ENCODE results near the gene NCAM2. TPM values are rescaled to one million over a fixed set of nuclear protein-coding genes. Genes with fewer than 3 reads are reported as not detected.

The NCAM2 gene
- total RNA-seq, 1 experiment from 2014 or later = 2.4 TPM

- no TSS peak for BruUV-seq (replicated peaks)
- no peaks in the 10 kb centered on the region for H3K4me1 ChIP-seq (ENCODE audit: insufficient read depth, low read length)
- H3K36me3 ChIP-seq (ENCODE audit: low read depth, low read length) = no peaks in the 10 kb centered on the region
- no peaks in the 10 kb centered on the region for H3K79me2 ChIP-seq (ENCODE audit: low read length)
- no peak overlapping the region for H2AFZ ChIP-seq (ENCODE audit: low read length)
- no peak for ATAC-seq
- no peak for DNase-seq
- no peaks in the 10 kb centered on the region for H3K9me3 ChIP-seq (ENCODE audit: low read length)
- no peak overlapping the region for H3K4me3 ChIP-seq (ENCODE audit: low read length)
- intact Hi-C loops (cut with micrococcal nuclease) = no loop called here
- POLR2A ChIA-PET (ENCODE audit: unreplicated experiment) = no interaction called here
- no peak overlapping the region for H3K9ac ChIP-seq (ENCODE audit: low read length)
- H3K9me2 ChIP-seq (replicated peaks; ENCODE audit: low read length) = no peaks in the 10 kb centered on the region
- H3K27me3 ChIP-seq (ENCODE audit: low read length) = no peaks in the 10 kb centered on the region
- no peak for TF ChIP-seq EZH2 (IDR thresholded peaks at IDR 0.05; ENCODE audit: low read length, unreplicated experiment)
- H3K27ac ChIP-seq (ENCODE audit: low read length) = no peak overlapping the region
- H4K20me1 ChIP-seq (ENCODE audit: low read length) = no peaks in the 10 kb centered on the region
- no peak overlapping the region for H3K4me2 ChIP-seq (ENCODE audit: low read length)
- CTCF ChIA-PET = no interaction called here
- no peaks in the 10 kb centered on the region for H3F3A ChIP-seq (ENCODE audit: low read length, unreplicated experiment)
Measured at GRCh38 chr21:21010698-21011097, 12.5 kb downstream of the NCAM2 start.

GRCh38 chr21:21018821-21019220 is 20.6 kb downstream of the NCAM2 start:
- no peak for DNase-seq
- Histone ChIP-seq H3K4me2 (ENCODE audit: low read length) (no peak overlapping the region), H2AFZ (ENCODE audit: low read length) (no peak overlapping the region), H3K9me2 (replicated peaks; ENCODE audit: low read length) (no peaks in the 10 kb centered on the region), H3K36me3 (ENCODE audit: low read depth, low read length) (no peaks in the 10 kb centered on the region), H3F3A (ENCODE audit: low read length, unreplicated experiment) (no peaks in the 10 kb centered on the region), H3K9ac (ENCODE audit: low read length) (no peak overlapping the region), H3K27me3 (ENCODE audit: low read length) (no peaks in the 10 kb centered on the region), H3K79me2 (ENCODE audit: low read length) (no peaks in the 10 kb centered on the region), H3K4me3 (ENCODE audit: low read length) (no peak overlapping the region), H3K27ac (ENCODE audit: low read length) (no peak overlapping the region), H3K9me3 (ENCODE audit: low read length) (no peaks in the 10 kb centered on the region; the same call in 1 of the 2 replicates), H3K4me1 (ENCODE audit: insufficient read depth, low read length) (no peaks in the 10 kb centered on the region), H4K20me1 (ENCODE audit: low read length) (no peaks in the 10 kb centered on the region)
- TF ChIP-seq EZH2 (IDR thresholded peaks at IDR 0.05; ENCODE audit: low read length, unreplicated experiment) (no peak), EZH2phosphoT487 (IDR thresholded peaks at IDR 0.05; ENCODE audit: borderline replicate concordance, low read length) (no peak), CTCF (conservative IDR thresholded peaks at IDR 0.05; ENCODE audit: low read depth, low read length) (no peak)
- ChIA-PET CTCF (no interaction called here), POLR2A (ENCODE audit: unreplicated experiment) (no interaction called here)
- BruUV-seq (replicated peaks) = no TSS peak
- intact Hi-C loops (cut with micrococcal nuclease) = no loop called here
- no peak for ATAC-seq

DNA sequence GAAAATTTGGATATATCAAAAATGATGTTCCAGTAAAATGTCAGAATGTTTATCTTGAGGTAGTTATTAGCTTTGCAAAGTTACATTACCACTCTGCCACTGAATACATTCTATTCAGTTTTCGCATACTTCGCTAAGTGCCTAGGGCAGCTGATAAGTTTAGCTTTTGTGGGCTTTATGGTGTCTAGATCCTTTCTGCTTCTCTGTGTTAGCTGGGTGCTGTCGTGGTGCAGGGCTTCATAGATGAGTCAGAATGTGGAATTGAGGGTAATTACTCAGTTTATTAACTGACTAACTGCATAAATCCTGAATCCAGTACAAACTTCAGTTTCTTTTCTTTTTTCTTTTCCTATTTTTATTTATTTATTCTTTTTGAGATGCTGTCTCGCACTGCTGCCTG is 21.5 kb downstream of the NCAM2 start:
- CTCF ChIA-PET = no interaction called here
- intact Hi-C loops (cut with micrococcal nuclease) = no loop called here
- H3K79me2 ChIP-seq (ENCODE audit: low read length) = no peaks in the 10 kb centered on the region
- ATAC-seq = no peak
- BruUV-seq (replicated peaks) = no TSS peak
- no peaks in the 10 kb centered on the region for H3F3A ChIP-seq (ENCODE audit: low read length, unreplicated experiment)
- no peaks in the 10 kb centered on the region for H3K4me1 ChIP-seq (ENCODE audit: insufficient read depth, low read length)
- H3K27me3 ChIP-seq (ENCODE audit: low read length) = no peaks in the 10 kb centered on the region
- no peaks in the 10 kb centered on the region for H3K36me3 ChIP-seq (ENCODE audit: low read depth, low read length)
- no peak overlapping the region for H3K27ac ChIP-seq (ENCODE audit: low read length)
- H4K20me1 ChIP-seq (ENCODE audit: low read length) = no peaks in the 10 kb centered on the region
- no peaks in the 10 kb centered on the region for H3K9me2 ChIP-seq (replicated peaks; ENCODE audit: low read length)
- H2AFZ ChIP-seq (ENCODE audit: low read length) = no peak overlapping the region
- H3K9me3 ChIP-seq (ENCODE audit: low read length) = no peaks in the 10 kb centered on the region; the same call in none of the 2 replicates
- no peak for DNase-seq
- no peak for TF ChIP-seq CTCF (conservative IDR thresholded peaks at IDR 0.05; ENCODE audit: low read depth, low read length)
- no peak for TF ChIP-seq EZH2 (IDR thresholded peaks at IDR 0.05; ENCODE audit: low read length, unreplicated experiment)
- TF ChIP-seq EZH2phosphoT487 (IDR thresholded peaks at IDR 0.05; ENCODE audit: borderline replicate concordance, low read length) = no peak
- H3K4me3 ChIP-seq (ENCODE audit: low read length) = no peak overlapping the region
- no peak overlapping the region for H3K9ac ChIP-seq (ENCODE audit: low read length)
- POLR2A ChIA-PET (ENCODE audit: unreplicated experiment) = no interaction called here
- H3K4me2 ChIP-seq (ENCODE audit: low read length) = no peak overlapping the region

Measured in PC-3 (cell line).